ENCODE results near the gene NINJ2. TPM values are rescaled to one million over a fixed set of nuclear protein-coding genes. Genes with fewer than 3 reads are reported as not detected.

Gene NINJ2
- total RNA-seq, 3 donors from 2014 or later (not counting 1 experiment from before 2014, with no cell fraction given), result 3.1 to 6.6 (median 4.9) TPM

GRCh38 chr12:565161-565560, 98.1 kb downstream of the NINJ2 start:
- Histone ChIP-seq H3K4me3 (ENCODE audit: low read length) (no peak overlapping the region), H3K27me3 (ENCODE audit: control insufficient read depth, insufficient read depth, low read length) (no peaks in the 10 kb centered on the region), H3K9me3 (ENCODE audit: control insufficient read depth, insufficient read depth, low read length) (no peaks in the 10 kb centered on the region), H3K4me1 (ENCODE audit: control insufficient read depth, insufficient read depth, low read length) (peaks cover 69% of the 10 kb centered on the region), H3K36me3 (ENCODE audit: control insufficient read depth, insufficient read depth, low read length) (no peaks in the 10 kb centered on the region), H3K27ac (ENCODE audit: low read length) (no peak overlapping the region)
- no peak for ATAC-seq
- H3K27ac Mint-ChIP-seq, result peak overlapping the region; percentile 87 to 90
- intact Hi-C loops (cut with micrococcal nuclease), result loop anchor here (5.0 kb wide), 1 partner anchor 527 kb away; no protein-coding TSS in a partner anchor
- peak overlapping the region; percentile 85 for H3K4me3 Mint-ChIP-seq
- no peak for DNase-seq
- 98% methylated on average over 8 of the region's 8 CpGs for WGBS (ENCODE audit: insufficient coverage)
- H3K9me3 Mint-ChIP-seq, result no peaks in the 10 kb centered on the region
- H3K4me1 Mint-ChIP-seq, result peaks cover 62 to 83% of the 10 kb centered on the region in 2 donors
- no peaks in the 10 kb centered on the region for H3K27me3 Mint-ChIP-seq (ENCODE audit: low read depth in 2 of 2)
- no peaks in the 10 kb centered on the region for H3K36me3 Mint-ChIP-seq
- no peak for TF ChIP-seq CTCF (IDR thresholded peaks at IDR 0.05)

DNA sequence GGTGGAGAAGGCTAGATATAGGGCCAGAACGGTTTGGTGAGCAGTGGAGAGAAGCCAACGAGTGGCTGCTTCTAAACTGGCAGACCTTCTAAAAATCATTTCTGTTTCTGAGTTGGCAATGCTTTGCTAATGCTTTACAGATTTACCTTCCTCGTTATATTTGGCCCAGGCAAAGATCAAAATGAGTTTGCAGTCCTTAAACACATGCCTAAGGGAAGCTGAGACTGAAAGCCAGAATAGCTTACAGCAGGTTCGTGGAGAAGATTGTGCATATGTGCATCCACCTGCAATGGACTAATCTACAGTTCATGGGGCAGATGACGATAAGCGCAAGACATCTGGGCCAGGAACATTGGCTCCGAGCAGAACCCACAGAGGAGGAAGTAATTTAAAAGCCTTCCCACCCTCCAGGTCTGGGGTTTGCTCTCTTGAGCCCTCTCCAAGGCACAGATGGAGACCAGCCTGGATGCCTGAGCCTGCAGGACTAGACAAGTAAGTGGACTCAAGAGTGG, 99.4 kb downstream of the NINJ2 start:
- H3K4me3 Mint-ChIP-seq, result peak overlapping the region; percentile 85
- peak overlapping the region; percentile 15 for H3K4me3 ChIP-seq (ENCODE audit: low read length)
- H3K27ac ChIP-seq (ENCODE audit: low read length), result peak overlapping the region; percentile 76
- no peaks in the 10 kb centered on the region for H3K9me3 Mint-ChIP-seq
- no peak for TF ChIP-seq CTCF (IDR thresholded peaks at IDR 0.05)
- no peaks in the 10 kb centered on the region for H3K9me3 ChIP-seq (ENCODE audit: control insufficient read depth, insufficient read depth, low read length)
- DNase-seq, result peak in 1 of 2 donors; percentile 49
- no peaks in the 10 kb centered on the region for H3K36me3 ChIP-seq (ENCODE audit: control insufficient read depth, insufficient read depth, low read length)
- H3K27me3 Mint-ChIP-seq (ENCODE audit: low read depth in 2 of 2), result no peaks in the 10 kb centered on the region
- H3K4me1 Mint-ChIP-seq, result peaks cover 56 to 86% of the 10 kb centered on the region in 2 donors
- H3K27ac Mint-ChIP-seq, result peak overlapping the region; percentile 87 to 90
- peaks cover 59% of the 10 kb centered on the region for H3K4me1 ChIP-seq (ENCODE audit: control insufficient read depth, insufficient read depth, low read length)
- no peak for ATAC-seq
- 6% methylated on average over 7 of the region's 7 CpGs for WGBS (ENCODE audit: insufficient coverage)
- intact Hi-C loops (cut with micrococcal nuclease), result loop anchor here (5.0 kb wide), 1 partner anchor 383 kb away; the partner anchor contains the start of gene RAD52
- H3K27me3 ChIP-seq (ENCODE audit: control insufficient read depth, insufficient read depth, low read length), result no peaks in the 10 kb centered on the region
- no peaks in the 10 kb centered on the region for H3K36me3 Mint-ChIP-seq

- DNase-seq (peak in 1 of 2 donors; percentile 82), ATAC-seq (peak; percentile 78 to 85 (median 84))
- no peak for TF ChIP-seq CTCF (IDR thresholded peaks at IDR 0.05)
- peak overlapping the region; percentile 87 to 90 for H3K27ac Mint-ChIP-seq
- Histone ChIP-seq H3K36me3 (ENCODE audit: control insufficient read depth, insufficient read depth, low read length) (no peaks in the 10 kb centered on the region), H3K27ac (ENCODE audit: low read length) (peak overlapping the region; percentile 76), H3K4me3 (ENCODE audit: low read length) (peak overlapping the region; percentile 15), H3K27me3 (ENCODE audit: control insufficient read depth, insufficient read depth, low read length) (no peaks in the 10 kb centered on the region), H3K4me1 (ENCODE audit: control insufficient read depth, insufficient read depth, low read length) (peaks cover 59% of the 10 kb centered on the region), H3K9me3 (ENCODE audit: control insufficient read depth, insufficient read depth, low read length) (no peaks in the 10 kb centered on the region)
- H3K27me3 Mint-ChIP-seq (ENCODE audit: low read depth in 2 of 2), result no peaks in the 10 kb centered on the region
- peak overlapping the region; percentile 85 for H3K4me3 Mint-ChIP-seq
- H3K36me3 Mint-ChIP-seq, result no peaks in the 10 kb centered on the region
- H3K9me3 Mint-ChIP-seq, result no peaks in the 10 kb centered on the region
- intact Hi-C loops (cut with micrococcal nuclease), result loop anchor here (5.0 kb wide), 1 partner anchor 384 kb away; the partner anchor contains the start of gene RAD52
- 4% methylated on average over 3 of the region's 8 CpGs for WGBS (ENCODE audit: insufficient coverage)
- H3K4me1 Mint-ChIP-seq, result peaks cover 53 to 85% of the 10 kb centered on the region in 2 donors
Measured at GRCh38 chr12:563250-563781, 99.9 kb downstream of the NINJ2 start.
